Measurements from ENCODE around the gene CCDC148. TPM values are rescaled to one million over a fixed set of nuclear protein-coding genes. Genes with fewer than 3 reads are reported as not detected.

CCDC148 gene
- total and polyA plus RNA-seq, 2 experiments from 2014 or later = 1.2 to 1.8 TPM

DNA sequence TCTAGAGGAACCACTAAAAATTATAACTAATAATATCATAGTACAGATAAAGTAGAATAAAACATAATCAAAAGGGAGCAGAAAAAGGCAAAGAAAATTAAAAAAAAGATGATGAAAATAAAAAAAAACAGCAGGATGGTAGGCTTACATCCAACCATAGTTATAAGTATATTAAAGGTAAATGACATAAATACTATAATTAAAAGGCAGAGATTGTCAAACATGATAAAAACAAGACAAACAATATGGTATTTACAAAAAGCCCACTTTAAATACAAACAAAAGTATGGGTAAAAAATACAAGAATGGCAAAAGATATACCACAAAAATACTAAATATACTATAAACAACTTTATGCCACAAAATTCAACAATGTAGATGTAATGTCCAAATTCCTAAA is 24.4 kb downstream of the CCDC148 start:
- Mint-ChIP-seq H3K36me3 (ENCODE audit: low read depth) (peaks cover 12% of the 10 kb centered on the region; the same call in 2 of the 3 replicates), H3K4me3 (no peak overlapping the region), H3K27ac (no peak overlapping the region), H3K9me3 (peaks cover 39% of the 10 kb centered on the region), H3K4me1 (no peaks in the 10 kb centered on the region), H3K27me3 (ENCODE audit: insufficient read depth, low read depth, poor library complexity) (peaks cover 2% of the 10 kb centered on the region)
- Histone ChIP-seq H3K79me2 (replicated peaks; ENCODE audit: insufficient read depth) (no peaks in the 10 kb centered on the region), H3K9me2 (ENCODE audit: insufficient read depth) (no peaks in the 10 kb centered on the region), H3F3A (replicated peaks; ENCODE audit: low read depth) (no peaks in the 10 kb centered on the region), H2AFZ (no peak overlapping the region), H4K20me1 (replicated peaks; ENCODE audit: insufficient read depth) (no peaks in the 10 kb centered on the region), H3K36me3 (ENCODE audit: insufficient read depth) (peaks cover 15% of the 10 kb centered on the region; the same call in 1 of the 2 replicates), H3K4me1 (ENCODE audit: insufficient read depth) (no peaks in the 10 kb centered on the region), H3K4me3 (no peak overlapping the region), H3K4me2 (no peak overlapping the region), H3K27ac (ENCODE audit: low read depth) (no peak overlapping the region), H3K27me3 (ENCODE audit: insufficient read depth) (no peaks in the 10 kb centered on the region)
- no peak for DNase-seq (ENCODE audit: low spot score)
- TF ChIP-seq ZNF114 (CRISPR knock-in tag; IDR thresholded peaks at IDR 0.05) (no peak), ZNF331 (CRISPR knock-in tag; IDR thresholded peaks at IDR 0.05; ENCODE audit: low read depth) (no peak), EZH2phosphoT487 (IDR thresholded peaks at IDR 0.05; ENCODE audit: unreplicated experiment) (no peak), NANOG (IDR thresholded peaks at IDR 0.05; ENCODE audit: borderline replicate concordance) (no peak)
- TF ChIP-seq, protein P1, sequence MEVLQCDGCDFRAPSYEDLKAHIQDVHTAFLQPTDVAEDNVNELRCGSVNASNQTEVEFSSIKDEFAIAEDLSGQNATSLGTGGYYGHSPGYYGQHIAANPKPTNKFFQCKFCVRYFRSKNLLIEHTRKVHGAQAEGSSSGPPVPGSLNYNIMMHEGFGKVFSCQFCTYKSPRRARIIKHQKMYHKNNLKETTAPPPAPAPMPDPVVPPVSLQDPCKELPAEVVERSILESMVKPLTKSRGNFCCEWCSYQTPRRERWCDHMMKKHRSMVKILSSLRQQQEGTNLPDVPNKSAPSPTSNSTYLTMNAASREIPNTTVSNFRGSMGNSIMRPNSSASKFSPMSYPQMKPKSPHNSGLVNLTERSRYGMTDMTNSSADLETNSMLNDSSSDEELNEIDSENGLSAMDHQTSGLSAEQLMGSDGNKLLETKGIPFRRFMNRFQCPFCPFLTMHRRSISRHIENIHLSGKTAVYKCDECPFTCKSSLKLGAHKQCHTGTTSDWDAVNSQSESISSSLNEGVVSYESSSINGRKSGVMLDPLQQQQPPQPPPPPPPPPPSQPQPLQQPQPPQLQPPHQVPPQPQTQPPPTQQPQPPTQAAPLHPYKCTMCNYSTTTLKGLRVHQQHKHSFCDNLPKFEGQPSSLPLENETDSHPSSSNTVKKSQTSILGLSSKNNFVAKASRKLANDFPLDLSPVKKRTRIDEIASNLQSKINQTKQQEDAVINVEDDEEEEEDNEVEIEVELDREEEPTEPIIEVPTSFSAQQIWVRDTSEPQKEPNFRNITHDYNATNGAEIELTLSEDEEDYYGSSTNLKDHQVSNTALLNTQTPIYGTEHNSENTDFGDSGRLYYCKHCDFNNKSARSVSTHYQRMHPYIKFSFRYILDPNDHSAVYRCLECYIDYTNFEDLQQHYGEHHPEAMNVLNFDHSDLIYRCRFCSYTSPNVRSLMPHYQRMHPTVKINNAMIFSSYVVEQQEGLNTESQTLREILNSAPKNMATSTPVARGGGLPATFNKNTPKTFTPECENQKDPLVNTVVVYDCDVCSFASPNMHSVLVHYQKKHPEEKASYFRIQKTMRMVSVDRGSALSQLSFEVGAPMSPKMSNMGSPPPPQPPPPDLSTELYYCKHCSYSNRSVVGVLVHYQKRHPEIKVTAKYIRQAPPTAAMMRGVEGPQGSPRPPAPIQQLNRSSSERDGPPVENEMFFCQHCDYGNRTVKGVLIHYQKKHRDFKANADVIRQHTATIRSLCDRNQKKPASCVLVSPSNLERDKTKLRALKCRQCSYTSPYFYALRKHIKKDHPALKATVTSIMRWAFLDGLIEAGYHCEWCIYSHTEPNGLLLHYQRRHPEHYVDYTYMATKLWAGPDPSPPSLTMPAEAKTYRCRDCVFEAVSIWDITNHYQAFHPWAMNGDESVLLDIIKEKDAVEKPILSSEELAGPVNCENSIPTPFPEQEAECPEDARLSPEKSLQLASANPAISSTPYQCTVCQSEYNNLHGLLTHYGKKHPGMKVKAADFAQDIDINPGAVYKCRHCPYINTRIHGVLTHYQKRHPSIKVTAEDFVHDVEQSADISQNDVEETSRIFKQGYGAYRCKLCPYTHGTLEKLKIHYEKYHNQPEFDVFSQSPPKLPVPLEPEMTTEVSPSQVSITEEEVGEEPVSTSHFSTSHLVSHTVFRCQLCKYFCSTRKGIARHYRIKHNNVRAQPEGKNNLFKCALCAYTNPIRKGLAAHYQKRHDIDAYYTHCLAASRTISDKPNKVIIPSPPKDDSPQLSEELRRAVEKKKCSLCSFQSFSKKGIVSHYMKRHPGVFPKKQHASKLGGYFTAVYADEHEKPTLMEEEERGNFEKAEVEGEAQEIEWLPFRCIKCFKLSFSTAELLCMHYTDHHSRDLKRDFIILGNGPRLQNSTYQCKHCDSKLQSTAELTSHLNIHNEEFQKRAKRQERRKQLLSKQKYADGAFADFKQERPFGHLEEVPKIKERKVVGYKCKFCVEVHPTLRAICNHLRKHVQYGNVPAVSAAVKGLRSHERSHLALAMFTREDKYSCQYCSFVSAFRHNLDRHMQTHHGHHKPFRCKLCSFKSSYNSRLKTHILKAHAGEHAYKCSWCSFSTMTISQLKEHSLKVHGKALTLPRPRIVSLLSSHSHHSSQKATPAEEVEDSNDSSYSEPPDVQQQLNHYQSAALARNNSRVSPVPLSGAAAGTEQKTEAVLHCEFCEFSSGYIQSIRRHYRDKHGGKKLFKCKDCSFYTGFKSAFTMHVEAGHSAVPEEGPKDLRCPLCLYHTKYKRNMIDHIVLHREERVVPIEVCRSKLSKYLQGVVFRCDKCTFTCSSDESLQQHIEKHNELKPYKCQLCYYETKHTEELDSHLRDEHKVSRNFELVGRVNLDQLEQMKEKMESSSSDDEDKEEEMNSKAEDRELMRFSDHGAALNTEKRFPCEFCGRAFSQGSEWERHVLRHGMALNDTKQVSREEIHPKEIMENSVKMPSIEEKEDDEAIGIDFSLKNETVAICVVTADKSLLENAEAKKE (CRISPR knock-in tag; IDR thresholded peaks at IDR 0.05) = no peak
- TF ChIP-seq, protein P2, sequence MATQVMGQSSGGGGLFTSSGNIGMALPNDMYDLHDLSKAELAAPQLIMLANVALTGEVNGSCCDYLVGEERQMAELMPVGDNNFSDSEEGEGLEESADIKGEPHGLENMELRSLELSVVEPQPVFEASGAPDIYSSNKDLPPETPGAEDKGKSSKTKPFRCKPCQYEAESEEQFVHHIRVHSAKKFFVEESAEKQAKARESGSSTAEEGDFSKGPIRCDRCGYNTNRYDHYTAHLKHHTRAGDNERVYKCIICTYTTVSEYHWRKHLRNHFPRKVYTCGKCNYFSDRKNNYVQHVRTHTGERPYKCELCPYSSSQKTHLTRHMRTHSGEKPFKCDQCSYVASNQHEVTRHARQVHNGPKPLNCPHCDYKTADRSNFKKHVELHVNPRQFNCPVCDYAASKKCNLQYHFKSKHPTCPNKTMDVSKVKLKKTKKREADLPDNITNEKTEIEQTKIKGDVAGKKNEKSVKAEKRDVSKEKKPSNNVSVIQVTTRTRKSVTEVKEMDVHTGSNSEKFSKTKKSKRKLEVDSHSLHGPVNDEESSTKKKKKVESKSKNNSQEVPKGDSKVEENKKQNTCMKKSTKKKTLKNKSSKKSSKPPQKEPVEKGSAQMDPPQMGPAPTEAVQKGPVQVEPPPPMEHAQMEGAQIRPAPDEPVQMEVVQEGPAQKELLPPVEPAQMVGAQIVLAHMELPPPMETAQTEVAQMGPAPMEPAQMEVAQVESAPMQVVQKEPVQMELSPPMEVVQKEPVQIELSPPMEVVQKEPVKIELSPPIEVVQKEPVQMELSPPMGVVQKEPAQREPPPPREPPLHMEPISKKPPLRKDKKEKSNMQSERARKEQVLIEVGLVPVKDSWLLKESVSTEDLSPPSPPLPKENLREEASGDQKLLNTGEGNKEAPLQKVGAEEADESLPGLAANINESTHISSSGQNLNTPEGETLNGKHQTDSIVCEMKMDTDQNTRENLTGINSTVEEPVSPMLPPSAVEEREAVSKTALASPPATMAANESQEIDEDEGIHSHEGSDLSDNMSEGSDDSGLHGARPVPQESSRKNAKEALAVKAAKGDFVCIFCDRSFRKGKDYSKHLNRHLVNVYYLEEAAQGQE (IDR thresholded peaks at IDR 0.05; ENCODE audit: unreplicated experiment) = no peak
- no peak for ATAC-seq

All from GM23338 (cell line).